ENCODE measurements around the gene SSUH2. TPM values are rescaled to one million over a fixed set of nuclear protein-coding genes. Genes with fewer than 3 reads are reported as not detected.
"Not testable (repeated sequence)": the region's sequence is repeated elsewhere in the genome, so short reads cannot be mapped to it uniquely, and the experiment has no call there.

SSUH2 gene
- polyA plus RNA-seq, 3 donors: 0.10 to 1.9 (median 0.61) TPM

DNA sequence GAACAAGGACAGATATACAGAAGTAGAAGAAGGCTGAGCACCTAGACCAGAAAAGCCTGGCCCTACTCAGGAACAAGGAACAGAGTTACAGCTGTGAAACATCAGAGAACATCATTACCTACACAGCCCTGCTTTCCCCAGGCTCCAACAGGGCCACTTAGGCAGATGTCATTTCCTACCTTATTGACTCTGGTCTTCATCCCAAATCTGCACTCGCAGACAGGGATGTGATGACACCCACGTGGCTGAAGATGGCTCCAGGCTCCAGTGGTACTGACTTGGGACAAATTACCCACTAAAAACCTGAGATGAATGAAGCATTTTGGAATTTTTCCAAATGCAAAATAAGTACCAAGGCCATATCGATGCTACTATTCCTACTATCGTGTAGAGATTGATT lies 18.0 kb upstream of the SSUH2 start:
- no peak overlapping the region for H3K27ac ChIP-seq (ENCODE audit: low read depth, low read length)
- WGBS, 3 donors: 56 to 71% (median 67%) methylated on average over 4 of the region's 4 CpGs

DNA sequence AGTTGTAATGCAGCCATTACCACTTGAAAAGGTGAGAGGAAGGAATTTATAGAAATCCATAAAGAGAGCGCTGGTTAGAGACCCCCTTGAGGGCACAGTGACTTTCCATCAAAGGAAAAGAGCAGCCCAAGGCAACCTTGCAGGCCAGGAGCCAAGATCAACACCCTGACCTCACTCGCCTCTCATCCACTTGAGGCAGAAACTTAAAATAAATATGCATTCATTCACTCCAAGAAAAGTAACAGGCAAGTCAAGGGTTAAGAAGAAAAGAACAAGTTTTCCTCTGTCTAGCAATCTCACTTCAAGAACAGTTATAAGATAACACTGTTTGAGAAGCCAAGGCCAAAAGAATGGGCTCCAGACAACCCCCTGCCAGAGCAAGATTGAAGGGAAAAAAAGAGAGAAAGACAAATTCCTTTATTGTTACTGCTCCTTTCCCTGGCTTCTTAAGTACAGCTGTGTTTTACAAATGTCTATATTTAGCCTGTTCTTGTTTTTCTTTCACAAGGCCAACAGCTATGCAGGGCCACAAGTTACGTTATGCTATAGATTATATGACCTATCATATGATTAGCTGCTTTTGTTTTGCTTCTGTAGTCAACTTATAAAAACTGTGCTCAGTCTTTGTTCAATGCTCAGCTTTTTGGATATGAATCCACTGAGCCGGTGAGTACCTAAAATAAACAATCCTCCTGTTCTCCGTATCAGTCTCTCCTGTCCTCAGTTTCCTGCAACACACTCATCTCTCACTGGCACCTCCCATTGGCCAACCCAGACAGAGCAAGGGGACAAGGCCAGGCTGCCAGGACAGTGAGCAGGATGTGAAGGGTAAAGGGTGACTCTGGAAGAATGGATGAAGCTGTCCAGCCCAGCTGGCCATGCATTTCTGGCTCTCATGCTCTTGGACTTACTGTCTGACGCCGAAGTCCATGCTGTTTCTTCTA lies 15.8 kb upstream of the SSUH2 start:
- WGBS, 3 donors: 40 to 75% (median 66%) methylated on average over 7 of the region's 7 CpGs
- no peak overlapping the region for H3K27ac ChIP-seq (ENCODE audit: low read depth, low read length)

DNA sequence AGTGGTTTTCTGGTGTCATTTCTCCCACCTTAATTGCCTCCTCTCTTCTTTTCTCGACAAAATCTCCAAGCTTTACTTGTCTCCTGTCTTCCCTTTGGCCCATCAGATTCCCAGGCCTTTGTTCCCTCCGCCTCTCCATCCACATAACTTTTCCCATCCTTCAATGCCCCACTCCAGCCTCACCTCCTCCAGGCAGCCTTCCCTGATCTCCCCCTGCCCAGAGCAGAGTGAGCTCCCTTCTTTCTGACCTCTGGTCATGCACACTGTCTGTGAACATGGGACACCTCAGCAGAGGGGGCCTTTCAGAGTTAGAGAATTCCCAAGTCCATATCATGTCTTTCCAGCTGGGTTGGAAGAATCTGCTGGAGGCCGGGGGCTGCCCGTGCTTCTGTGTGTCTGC lies 14.6 kb upstream of the SSUH2 start:
- no peak overlapping the region for H3K27ac ChIP-seq (ENCODE audit: low read depth, low read length)
- WGBS, 3 donors: 90 to 92% (median 91%) methylated on average over 4 of the region's 4 CpGs

DNA sequence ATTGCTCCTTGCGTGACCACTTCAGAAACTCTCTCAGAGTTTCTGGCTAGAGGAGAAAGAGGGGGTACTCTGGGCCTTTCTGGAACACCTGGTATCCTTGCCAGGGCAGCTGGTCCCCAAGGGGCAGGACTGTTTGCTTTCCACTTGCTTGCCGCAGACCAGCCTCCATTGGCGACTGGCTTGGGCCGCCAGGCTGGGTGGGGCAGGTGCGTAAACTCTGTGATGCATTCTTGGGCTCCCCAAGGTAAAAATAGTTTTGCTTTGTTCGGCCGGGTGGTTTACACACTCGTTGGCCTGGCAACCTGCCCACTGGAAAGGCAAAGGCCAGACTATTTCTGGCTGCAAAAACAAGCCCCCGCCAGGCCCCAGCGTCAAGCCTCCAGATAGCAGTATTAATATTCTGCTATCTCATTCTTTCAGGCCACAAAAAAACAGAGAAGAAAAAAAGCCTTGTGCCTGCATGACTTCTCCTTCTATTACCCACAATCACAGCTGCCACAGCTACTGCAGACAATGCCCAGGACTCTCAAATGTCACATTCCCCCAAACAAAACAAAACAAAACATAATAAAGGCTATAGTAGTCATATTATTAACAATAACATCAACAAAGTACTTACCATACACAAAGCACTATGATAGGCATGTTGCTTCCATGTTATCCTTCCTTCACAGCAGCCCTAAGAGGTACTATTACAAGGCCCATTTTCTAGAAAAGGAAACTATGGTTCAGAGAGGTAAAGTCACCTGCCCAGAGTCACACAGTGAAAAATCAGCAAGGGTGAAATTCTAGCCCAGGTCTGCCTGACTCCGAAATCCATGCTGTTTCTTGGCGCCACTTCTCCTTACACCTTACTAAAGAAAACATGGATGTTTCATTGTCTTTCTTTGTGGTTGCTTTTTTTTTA lies 14.0 kb upstream of the SSUH2 start:
- H3K27ac ChIP-seq (ENCODE audit: low read depth, low read length): no peak overlapping the region
- WGBS, 3 donors: 18 to 29% (median 28%) methylated on average over 12 of the region's 12 CpGs

DNA sequence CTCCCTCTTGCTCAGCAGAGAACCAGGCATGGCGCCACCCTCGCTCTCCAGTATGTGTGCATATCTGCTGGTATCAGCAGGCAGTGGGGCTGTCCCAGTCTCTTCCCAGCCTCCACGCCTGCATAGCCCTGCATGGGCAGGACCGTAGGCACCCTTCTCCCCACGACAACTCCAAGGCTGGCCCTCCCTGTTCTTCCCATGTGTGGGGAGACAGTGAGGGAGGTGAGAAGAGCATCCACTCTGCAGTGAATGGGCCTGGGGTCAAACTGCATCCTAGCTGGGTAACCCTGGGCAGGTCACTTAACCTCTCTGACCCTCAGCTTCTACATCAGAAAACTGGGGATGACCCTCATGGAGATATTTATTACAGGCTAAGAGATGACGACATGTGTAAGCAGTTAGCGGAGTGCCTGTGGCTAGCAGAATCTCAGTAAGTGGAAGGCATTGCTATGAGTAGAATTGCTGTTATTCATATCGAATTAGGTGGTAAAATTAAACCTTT lies 13.3 kb upstream of the SSUH2 start:
- no peak overlapping the region for H3K27ac ChIP-seq (ENCODE audit: low read depth, low read length)
- 72 to 80% (median 74%) methylated on average over 8 of the region's 8 CpGs for WGBS, 3 donors

DNA sequence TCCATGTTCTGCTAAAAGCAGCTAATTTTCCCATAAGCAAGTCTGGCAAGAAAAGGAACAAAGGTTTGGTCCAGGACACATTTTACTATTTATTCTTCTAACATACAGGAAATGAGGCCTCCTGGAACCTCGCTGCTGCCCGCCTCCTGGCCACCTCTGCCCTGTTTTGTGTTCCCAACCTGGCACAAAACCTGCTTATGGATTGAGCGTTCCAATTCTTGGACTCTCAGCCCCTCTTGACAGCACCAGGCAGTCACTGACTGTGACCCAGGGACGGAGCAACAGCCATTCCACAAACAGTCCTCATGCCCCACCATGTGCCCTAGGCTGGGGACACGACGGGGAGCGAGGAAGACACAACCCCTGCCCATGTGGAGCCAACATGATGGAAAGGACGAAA lies 11.6 kb upstream of the SSUH2 start:
- H3K27ac ChIP-seq (ENCODE audit: low read depth, low read length): no peak overlapping the region
- WGBS, 3 donors: 83 to 92% (median 86%) methylated on average over 8 of the region's 8 CpGs

DNA sequence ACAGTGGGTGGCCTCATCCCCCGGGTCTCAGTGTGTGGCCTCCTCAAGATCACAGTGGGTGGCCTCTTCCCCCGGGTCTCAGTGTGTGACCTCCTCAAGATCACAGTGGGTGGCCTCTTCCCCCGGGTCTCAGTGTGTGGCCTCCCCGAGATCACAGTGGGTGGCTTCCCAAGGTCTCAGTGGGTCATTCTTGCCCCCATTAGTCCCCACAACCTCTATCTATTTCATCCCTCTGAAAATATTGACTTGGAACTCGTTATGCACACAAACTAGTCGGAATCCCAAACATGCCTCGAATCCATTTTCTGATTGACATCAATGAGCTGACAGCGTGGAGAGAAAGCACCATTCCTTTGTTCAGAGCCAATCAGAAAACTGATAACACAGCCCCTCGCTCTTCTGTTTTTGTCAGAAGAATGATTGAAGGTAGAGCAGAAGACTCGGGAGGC lies 10.8 kb upstream of the SSUH2 start:
- 72 to 84% (median 82%) methylated on average over 10 of the region's 10 CpGs for WGBS, 3 donors
- H3K27ac ChIP-seq (ENCODE audit: low read depth, low read length): no peak overlapping the region

DNA sequence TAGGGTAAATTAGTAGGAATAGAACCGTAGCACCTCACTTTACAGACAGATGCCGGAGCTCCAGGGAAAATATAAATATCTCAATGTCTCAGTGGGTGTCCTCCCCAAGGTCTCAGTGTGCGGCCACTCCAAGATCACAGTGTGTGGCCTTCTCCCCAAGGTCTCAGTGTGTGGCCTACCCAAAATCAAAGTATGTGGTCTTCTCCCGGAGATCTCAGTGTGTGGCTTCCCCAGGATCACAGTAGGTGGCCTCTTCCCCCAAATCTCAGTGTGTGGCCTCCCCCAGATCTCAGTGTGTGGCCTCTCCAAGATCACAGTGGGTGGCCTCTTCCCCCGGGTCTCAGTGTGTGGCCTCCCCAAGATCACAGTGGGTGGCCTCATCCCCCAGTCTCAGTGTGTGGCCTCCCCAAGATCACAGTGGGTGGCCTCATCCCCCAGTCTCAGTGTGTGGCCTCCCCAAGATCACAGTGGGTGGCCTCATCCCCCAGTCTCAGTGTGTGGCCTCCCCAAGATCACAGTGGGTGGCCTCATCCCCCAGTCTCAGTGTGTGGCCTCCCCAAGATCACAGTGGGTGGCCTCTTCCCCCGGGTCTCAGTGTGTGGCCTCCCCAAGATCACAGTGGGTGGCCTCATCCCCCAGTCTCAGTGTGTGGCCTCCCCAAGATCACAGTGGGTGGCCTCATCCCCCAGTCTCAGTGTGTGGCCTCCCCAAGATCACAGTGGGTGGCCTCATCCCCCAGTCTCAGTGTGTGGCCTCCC lies 10.2 kb upstream of the SSUH2 start:
- H3K27ac ChIP-seq (ENCODE audit: low read depth, low read length): not testable (repeated sequence)
- 92 to 99% (median 93%) methylated on average over 5 to 6 of the region's 6 CpGs for WGBS, 3 donors

DNA sequence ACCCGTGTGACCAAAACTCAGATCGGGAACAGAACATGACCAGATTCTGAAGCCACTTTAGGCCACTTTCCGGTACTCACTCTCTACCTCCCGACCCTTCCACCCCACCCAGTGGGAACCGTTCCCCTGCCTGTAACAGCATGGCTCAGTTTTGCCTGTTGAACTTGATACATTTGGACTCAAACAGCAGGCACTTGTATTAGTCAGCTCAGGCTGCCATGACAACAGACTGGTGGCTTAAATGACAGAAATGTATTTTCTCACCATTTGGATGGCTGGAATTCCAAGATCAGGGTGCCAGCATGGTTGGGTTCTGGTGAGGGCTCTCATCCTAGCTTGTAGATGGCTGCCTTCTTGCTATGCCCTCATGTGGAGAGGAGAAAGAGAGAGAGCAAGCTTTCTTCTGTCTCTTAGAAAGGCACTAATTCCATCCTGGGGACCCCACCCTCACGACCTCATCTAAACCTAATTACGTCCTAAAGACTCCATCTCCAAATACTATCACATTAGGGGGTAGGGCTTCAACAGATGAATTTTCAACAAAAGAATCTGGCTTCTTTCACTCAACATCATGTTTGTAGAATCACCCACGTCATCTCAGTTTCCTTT lies 9.3 kb upstream of the SSUH2 start:
- WGBS, 3 donors: 92 to 96% (median 92%) methylated on average over 8 of the region's 8 CpGs

DNA sequence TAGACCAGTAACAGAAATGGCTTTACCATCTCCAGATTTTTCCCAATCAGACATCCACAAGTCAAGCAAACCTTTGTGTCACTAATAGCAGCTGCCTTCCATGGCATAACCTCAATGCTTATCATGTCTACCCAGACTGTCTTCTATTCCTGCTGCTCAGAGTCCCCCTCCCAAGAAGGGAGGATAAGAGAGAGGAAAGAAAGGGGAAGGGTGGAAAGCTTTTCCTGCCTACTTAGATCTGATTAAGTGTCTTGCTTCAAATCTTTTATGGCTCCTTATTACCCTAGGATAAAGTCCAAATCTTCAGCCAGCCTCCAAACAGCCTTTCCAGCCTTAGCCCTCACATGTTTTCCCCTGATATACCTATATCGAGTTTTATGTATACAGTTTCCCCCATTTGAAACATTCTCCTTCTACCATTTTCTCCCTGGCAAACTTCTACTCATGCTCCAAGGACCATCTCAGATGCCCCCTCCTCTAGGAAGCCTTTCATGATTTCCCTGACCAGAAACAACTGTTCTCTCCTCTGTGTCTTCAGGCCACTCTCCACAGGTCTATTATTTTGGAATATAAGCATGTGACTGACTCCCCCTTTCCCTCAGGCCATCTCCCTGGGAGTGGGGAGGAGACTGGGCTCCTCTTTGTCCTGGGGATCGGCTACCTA lies 7.9 kb upstream of the SSUH2 start:
- H3K27ac ChIP-seq (ENCODE audit: low read depth, low read length): no peak overlapping the region
- 71 to 91% (median 90%) methylated on average over 2 of the region's 2 CpGs for WGBS, 3 donors

More for the DNA sequence above, 9.3 kb upstream of the SSUH2 start:
- H3K27ac ChIP-seq (ENCODE audit: low read depth, low read length): no peak overlapping the region

DNA sequence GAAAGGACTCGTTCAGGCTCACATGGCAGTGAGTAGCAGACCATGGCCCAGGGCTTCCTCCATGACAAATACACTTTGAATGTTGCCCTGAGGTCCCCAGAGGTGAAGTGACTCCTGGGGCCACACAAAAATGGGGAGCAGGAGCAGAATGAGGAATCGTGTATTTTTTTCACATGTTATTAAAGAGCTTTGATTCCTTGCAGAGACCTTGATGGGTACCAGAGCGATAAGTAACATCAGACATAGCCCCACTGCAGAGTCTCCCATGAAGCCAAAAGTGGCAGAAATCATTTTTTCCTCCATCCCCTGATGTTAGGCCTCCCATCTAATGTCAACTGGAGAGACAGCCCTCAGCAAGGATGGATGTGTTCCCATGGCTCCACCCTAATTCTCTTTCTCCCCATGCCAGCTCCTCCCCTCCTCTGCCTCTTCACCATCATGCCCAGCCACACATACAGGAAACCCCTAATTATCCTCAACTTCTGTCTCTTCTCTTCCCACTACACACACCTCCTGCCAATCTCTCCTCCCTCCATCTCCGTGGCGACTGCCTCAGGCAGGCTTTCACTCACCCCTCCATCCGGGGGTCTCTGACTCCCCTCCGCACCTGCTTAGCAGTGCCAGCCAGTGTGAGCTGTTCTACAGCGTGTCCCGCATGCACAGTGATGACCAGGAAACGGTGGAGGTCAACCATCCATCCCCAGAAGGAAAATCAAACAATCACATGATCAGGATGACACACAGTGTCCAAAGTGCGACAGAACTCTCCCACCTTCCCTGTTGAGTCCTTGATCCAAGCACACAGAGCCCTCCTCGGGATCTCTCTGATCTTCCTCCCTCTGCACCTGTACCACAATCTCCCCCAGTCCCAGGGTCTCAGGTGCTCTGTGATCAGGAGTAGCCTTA lies 7.1 kb upstream of the SSUH2 start:
- H3K27ac ChIP-seq (ENCODE audit: low read depth, low read length): no peak overlapping the region
- WGBS, 3 donors: 67 to 82% (median 80%) methylated on average over 12 of the region's 12 CpGs

DNA sequence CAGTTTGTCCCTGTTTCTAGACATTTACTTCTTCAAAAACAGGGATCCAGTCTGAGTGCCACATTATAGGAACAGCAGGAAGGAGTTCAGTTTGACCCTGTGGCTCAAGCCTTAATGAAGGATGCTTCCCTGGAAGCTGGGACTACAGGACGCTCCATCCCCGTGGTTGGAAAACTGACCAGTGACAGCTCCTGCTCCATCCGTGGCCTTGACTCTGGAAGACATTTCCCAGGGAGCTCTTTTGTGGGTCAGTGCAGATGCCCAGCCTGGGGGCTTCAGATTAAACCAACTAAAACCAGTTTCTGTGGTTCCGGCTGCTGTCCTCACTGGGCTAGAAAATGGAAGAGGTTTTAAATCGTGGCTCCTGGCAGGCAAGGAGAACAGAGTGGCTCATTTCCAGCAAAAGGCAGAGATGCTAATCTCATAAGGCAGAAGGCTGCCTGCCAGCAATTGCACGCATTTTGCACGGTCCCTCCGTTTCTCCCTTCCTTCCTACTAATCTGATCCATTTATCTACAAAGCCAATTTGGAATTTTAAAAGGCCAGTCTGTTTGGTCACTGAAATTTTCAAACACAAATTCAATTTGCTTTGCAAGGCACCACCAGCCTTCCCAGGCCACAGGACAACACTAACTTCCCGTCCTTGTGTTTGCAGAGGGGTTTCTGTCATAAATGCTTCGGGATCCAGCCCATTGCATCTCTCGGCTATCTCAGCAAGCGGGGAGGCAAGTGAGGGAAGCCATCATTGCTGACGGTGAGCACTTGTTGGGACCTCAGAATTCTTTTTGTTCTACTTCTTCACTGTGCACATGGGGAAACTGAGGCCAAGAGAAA lies 6.2 kb upstream of the SSUH2 start:
- WGBS, 3 donors: 55 to 58% (median 58%) methylated on average over 13 of the region's 13 CpGs
- no peak overlapping the region for H3K27ac ChIP-seq (ENCODE audit: low read depth, low read length)

DNA sequence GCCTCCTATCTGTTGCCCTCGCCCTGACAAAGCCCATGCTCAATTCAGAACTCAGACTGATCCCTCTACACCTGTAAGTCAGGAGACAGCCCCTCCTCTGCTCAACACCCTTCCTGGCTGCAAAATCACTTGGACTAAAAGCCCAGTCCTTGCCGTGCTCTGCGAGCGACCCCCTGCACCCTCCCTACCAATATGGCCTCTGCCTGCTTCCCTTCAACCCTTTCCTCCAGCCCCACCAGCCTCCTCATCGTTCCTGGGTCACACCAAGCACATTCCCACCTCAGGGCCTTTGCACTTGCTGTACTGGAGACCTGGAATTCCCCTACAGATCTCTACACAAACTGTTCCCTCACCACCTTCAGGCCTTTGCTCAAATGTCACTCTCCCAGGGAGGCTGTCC lies 5.2 kb upstream of the SSUH2 start:
- WGBS, 3 donors: 77 to 92% (median 88%) methylated on average over 5 of the region's 5 CpGs
- H3K27ac ChIP-seq (ENCODE audit: low read depth, low read length): no peak overlapping the region

DNA sequence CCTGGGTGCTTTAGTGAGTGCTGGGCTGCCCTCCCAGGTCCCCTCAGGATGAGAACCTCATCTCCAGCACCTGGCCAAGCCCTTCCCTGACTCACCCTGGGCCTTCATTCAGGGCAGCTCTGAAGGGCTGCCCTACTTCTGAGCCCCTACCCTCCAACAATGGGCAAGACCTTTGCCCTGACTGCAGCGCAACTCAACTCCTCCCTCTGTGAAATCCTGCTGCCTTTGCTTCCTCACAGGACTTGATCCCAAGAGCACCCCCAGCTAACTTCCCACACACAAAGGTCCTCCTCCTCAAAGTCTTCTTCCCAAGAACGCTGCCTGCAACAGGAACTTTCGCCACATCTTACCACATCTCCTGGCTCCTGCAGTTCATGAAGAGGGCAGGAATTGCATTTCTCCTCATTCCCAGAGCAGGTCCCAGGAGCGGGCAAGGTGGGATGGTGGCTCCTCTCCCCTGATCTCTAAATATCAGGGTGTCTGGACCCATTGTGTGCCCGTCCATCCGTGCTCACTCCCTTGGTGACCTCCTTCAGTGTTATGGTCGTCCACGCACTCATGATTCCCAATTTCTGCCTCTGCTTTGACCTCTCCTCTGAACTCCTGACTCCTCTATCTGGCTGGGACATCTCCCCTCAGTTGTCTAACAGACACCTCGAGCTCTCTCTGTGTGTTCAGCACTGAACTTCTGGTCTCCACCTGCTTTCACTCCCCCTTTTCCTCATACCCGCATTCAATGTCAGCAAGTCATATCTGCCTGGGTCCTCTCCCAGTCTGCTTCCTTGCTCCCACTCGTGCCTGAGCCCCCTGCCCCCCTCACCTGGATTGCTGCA lies 4.5 kb upstream of the SSUH2 start:
- H3K27ac ChIP-seq (ENCODE audit: low read depth, low read length): no peak overlapping the region
- WGBS, 3 donors: 85 to 88% (median 86%) methylated on average over 11 of the region's 11 CpGs

Data from adipose tissue (tissue), 3 donors.